IMR-90 (cell line): ENCODE data around the gene RDH13. TPM values are rescaled to one million over a fixed set of nuclear protein-coding genes. Genes with fewer than 3 reads are reported as not detected.

Experiments used
- ATAC-seq: fragments of 200-7000 bp; cut with Tn5 transposase; 2 replicates; pipeline ENCODE4 v1.9.1; 2020; ENCODE audit warnings: low read depth, mild to moderate bottlenecking, moderate library complexity
- BruUV-seq: library from RNA; stranded (reverse); fragments of 400-500 nt; replicated peaks from 2 replicates; lab custom pipeline; 2021; lab: Mats Ljungman, UMichigan
- CTCF ChIA-PET: fragments of 300-600 bp; formaldehyde crosslinking; extraction: SDS; loops from one replicate; lab custom pipeline; 2021; ENCODE audit warnings: antibody characterized with exemption; lab: Yijun Ruan, JAX
- POLR2A ChIA-PET: fragments of 300-600 bp; sonication (Branson Sonifier 250); formaldehyde crosslinking; loops from one replicate; lab custom pipeline; 2022; ENCODE audit warnings: antibody characterized with exemption; ENCODE audit not compliant: unreplicated experiment; lab: Charles Lee
- DNase-seq: peaks from one replicate; pipeline ENCODE4 v3.0.0; 2013
- H2AFZ ChIP-seq: replicated peaks from 2 replicates; pipeline ENCODE3; 2013; ENCODE audit warnings: low read length, mild to moderate bottlenecking; ENCODE audit not compliant: poor library complexity
- H2AK5ac ChIP-seq: 2 replicates; pipeline ENCODE4 v1.6.1; 2013; ENCODE audit warnings: low read depth, low read length, inconsistent platforms
- H2AK9ac ChIP-seq: replicated peaks from 2 replicates; pipeline ENCODE3; 2013; ENCODE audit warnings: mild to moderate bottlenecking, low read depth, low read length, moderate library complexity; ENCODE audit not compliant: poor library complexity
- H2BK120ac ChIP-seq: 2 replicates; pipeline ENCODE4 v1.6.1; 2013; ENCODE audit warnings: low read depth, low read length, inconsistent platforms
- H2BK15ac ChIP-seq: 3 replicates; pipeline ENCODE4 v1.6.1; 2013; ENCODE audit warnings: low read depth, low read length, inconsistent platforms
- H2BK20ac ChIP-seq: 2 replicates; pipeline ENCODE4 v1.6.1; 2013; ENCODE audit warnings: low read depth, mild to moderate bottlenecking, inconsistent platforms, low read length, moderate library complexity
- H2BK5ac ChIP-seq: 2 replicates; pipeline ENCODE4 v1.6.1; 2013; ENCODE audit warnings: mild to moderate bottlenecking, low read depth, low read length, inconsistent platforms; ENCODE audit not compliant: poor library complexity, severe bottlenecking
- H3K14ac ChIP-seq: replicated peaks from 2 replicates; pipeline ENCODE4 v1.6.1; 2013; ENCODE audit warnings: low read depth, low read length, inconsistent platforms
- H3K18ac ChIP-seq: 2 replicates; pipeline ENCODE4 v1.6.1; 2013; ENCODE audit warnings: low read depth, low read length, control low read depth
- H3K23ac ChIP-seq: 2 replicates; pipeline ENCODE4 v1.6.1; 2013; ENCODE audit warnings: low read depth, low read length, inconsistent platforms
- H3K27ac ChIP-seq: 2 replicates; pipeline ENCODE4 v1.5.1; 2013; ENCODE audit warnings: mild to moderate bottlenecking, control low read depth, low read length; ENCODE audit not compliant: insufficient read depth
- H3K27me3 ChIP-seq: 2 replicates; pipeline ENCODE4 v1.6.1; 2013; ENCODE audit warnings: low read length; ENCODE audit not compliant: control insufficient read depth, insufficient read depth
- H3K36me3 ChIP-seq: 2 replicates; pipeline ENCODE4 v1.6.1; 2013; ENCODE audit warnings: low read length, mixed read lengths; ENCODE audit not compliant: control insufficient read depth, insufficient read depth
- H3K4ac ChIP-seq: 2 replicates; pipeline ENCODE4 v1.6.1; 2013; ENCODE audit warnings: low read depth, low read length, inconsistent platforms
- H3K4me1 ChIP-seq: 2 replicates; pipeline ENCODE4 v1.6.1; 2013; ENCODE audit warnings: low read length, mixed read lengths; ENCODE audit not compliant: control insufficient read depth, insufficient read depth
- H3K4me2 ChIP-seq: 2 replicates; pipeline ENCODE4 v1.6.1; 2013; ENCODE audit warnings: low read depth, mild to moderate bottlenecking, control low read depth, low read length, moderate library complexity
- H3K4me3 ChIP-seq: 2 replicates; pipeline ENCODE4 v1.5.1; 2013; ENCODE audit warnings: low read depth, mild to moderate bottlenecking, control low read depth, low read length, moderate library complexity; ENCODE audit not compliant: insufficient read depth
- H3K56ac ChIP-seq: 2 replicates; pipeline ENCODE4 v1.6.1; 2013; ENCODE audit warnings: low read length, inconsistent platforms; ENCODE audit not compliant: insufficient read depth; ENCODE audit errors: extremely low read depth
- H3K79me1 ChIP-seq, 2 experiments: 2 replicates each; pipeline ENCODE4 v1.6.1; 2013; ENCODE audit warnings: low read length in 2 of 2, inconsistent platforms in 1 of 2, low read depth in 1 of 2
- H3K9ac ChIP-seq: 2 replicates; pipeline ENCODE4 v1.6.1; 2013; ENCODE audit warnings: low read depth, low read length, control low read depth
- H3K9me1 ChIP-seq: 2 replicates; pipeline ENCODE4 v1.6.1; 2013; ENCODE audit warnings: low read length, inconsistent platforms; ENCODE audit not compliant: insufficient read depth
- H3K9me3 ChIP-seq: 2 replicates; pipeline ENCODE4 v1.6.1; 2013; ENCODE audit warnings: low read length; ENCODE audit not compliant: control insufficient read depth, insufficient read depth
- H4K20me1 ChIP-seq: 2 replicates; pipeline ENCODE4 v1.6.1; 2013; ENCODE audit warnings: low read length, inconsistent platforms; ENCODE audit not compliant: insufficient read depth
- H4K5ac ChIP-seq: 2 replicates; pipeline ENCODE4 v1.6.1; 2013; ENCODE audit warnings: mild to moderate bottlenecking, low read depth, low read length, control low read depth
- H4K8ac ChIP-seq, 2 experiments: 2 replicates each; pipeline ENCODE4 v1.6.1; 2013; ENCODE audit warnings: low read depth in 2 of 2, low read length in 2 of 2, control low read depth in 1 of 2, inconsistent platforms in 1 of 2
- H4K91ac ChIP-seq: 2 replicates; pipeline ENCODE4 v1.6.1; 2013; ENCODE audit warnings: low read depth, low read length, inconsistent platforms; ENCODE audit not compliant: insufficient read depth
- BHLHE40 ChIP-seq: fragments of 150-350 bp; IDR thresholded peaks from 2 replicates; pipeline ENCODE4 v1.6.1; 2016; ENCODE audit warnings: mild to moderate bottlenecking, low read depth, low read length
- CEBPB ChIP-seq: IDR thresholded peaks from 2 replicates; pipeline ENCODE4 v1.6.1; 2012; ENCODE audit warnings: low read depth, low read length, improper control_type of control experiment
- CHD1 ChIP-seq: IDR thresholded peaks from 2 replicates; pipeline ENCODE4 v1.6.1; 2012; ENCODE audit warnings: low read depth, low read length, improper control_type of control experiment
- FOS ChIP-seq: fragments of 150-350 bp; IDR thresholded peaks from 2 replicates; pipeline ENCODE4 v1.6.1; 2016; ENCODE audit warnings: low read depth, low read length
- MAFK ChIP-seq: IDR thresholded peaks from 2 replicates; pipeline ENCODE4 v1.6.1; 2012; ENCODE audit warnings: low read depth, low read length, improper control_type of control experiment
- MAZ ChIP-seq: IDR thresholded peaks from 2 replicates; pipeline ENCODE4 v1.6.1; 2012; ENCODE audit warnings: low read depth, mild to moderate bottlenecking, low read length, improper control_type of control experiment, moderate library complexity, borderline replicate concordance
- MXI1 ChIP-seq: IDR thresholded peaks from 2 replicates; pipeline ENCODE4 v1.6.1; 2012; ENCODE audit warnings: low read depth, mild to moderate bottlenecking, low read length, moderate library complexity, borderline replicate concordance
- NFE2L2 ChIP-seq: fragments of 150-350 bp; IDR thresholded peaks from 2 replicates; pipeline ENCODE4 v1.6.1; 2016; ENCODE audit warnings: low read depth, mild to moderate bottlenecking, low read length
- POLR2A ChIP-seq: IDR thresholded peaks from 2 replicates; pipeline ENCODE4 v1.6.1; 2012; ENCODE audit warnings: mild to moderate bottlenecking, low read depth, low read length
- RAD21 ChIP-seq: IDR thresholded peaks from 2 replicates; pipeline ENCODE4 v1.6.1; 2012; ENCODE audit warnings: low read length, improper control_type of control experiment
- RCOR1 ChIP-seq: IDR thresholded peaks from 2 replicates; pipeline ENCODE4 v1.6.1; 2012; ENCODE audit warnings: mild to moderate bottlenecking, low read length, improper control_type of control experiment; ENCODE audit not compliant: insufficient replicate concordance
- RFX5 ChIP-seq: IDR thresholded peaks from 2 replicates; pipeline ENCODE4 v1.8.0; 2012; ENCODE audit warnings: low read depth, mild to moderate bottlenecking, low read length, moderate library complexity
- SMC3 ChIP-seq: fragments of 150-350 bp; IDR thresholded peaks from 2 replicates; pipeline ENCODE4 v1.6.1; 2016; ENCODE audit warnings: low read depth, mild to moderate bottlenecking, antibody characterized with exemption, low read length, moderate library complexity
- WGBS, 2 experiments: methylation state at CpG; one replicate each; pipeline versions ENCODE4 v1.1.5 to v1.1.7; 2013; ENCODE audit warnings: missing lambda C conversion rate in 2 of 2; ENCODE audit not compliant: insufficient read length in 1 of 2; ENCODE audit errors: extremely low coverage in 2 of 2; 5-methylcytosine and 5-hydroxymethylcytosine counted together
- dilution Hi-C: fragments of 300-500 bp; cut with HindIII; formaldehyde crosslinking; loops from one replicate; pipeline ENCODE4 v1.14.3; 2018; ENCODE audit warnings: low sequenced_read_pairs; ENCODE audit not compliant: unreplicated experiment
- in situ Hi-C: fragments of 300-500 bp; cut with MboI; formaldehyde crosslinking; loops from 3 replicates; pipeline ENCODE4 v1.14.3; 2019; ENCODE audit warnings: low sequenced_read_pairs, inconsistent platforms, mixed read lengths
- intact Hi-C: fragments of 100-400 bp; cut with micrococcal nuclease; formaldehyde crosslinking; loops from 2 replicates; pipeline ENCODE4 v1.10.0; 2022
- polyA plus RNA-seq, 3 experiments: library from polyadenylated mRNA; depleted of rRNA; stranded (reverse); fragments of >200 nt; gene quantifications; 2 replicates each; pipeline ENCODE4 v1.2.3, GENCODE V29; 2012; ENCODE audit warnings: low replicate concordance in 1 of 3
- total RNA-seq: library from RNA; depleted of rRNA; stranded (reverse); fragments of >200 nt; gene quantifications from 2 replicates; pipeline ENCODE4 v1.2.3, GENCODE V29; 2012
- TF ChIP-seq, protein P1 (sequence below): fragments of 150-350 bp; IDR thresholded peaks from 2 replicates; pipeline ENCODE4 v1.6.1; 2016; ENCODE audit warnings: low read depth, mild to moderate bottlenecking, low read length, moderate library complexity, borderline replicate concordance
- TF ChIP-seq, protein P2 (sequence below): conservative IDR thresholded peaks from 2 replicates; pipeline ENCODE4 v1.5.1; 2012; ENCODE audit warnings: mild to moderate bottlenecking, low read depth, low read length, improper control_type of control experiment
- TF ChIP-seq, protein P3 (sequence below): fragments of 150-350 bp; IDR thresholded peaks from 2 replicates; pipeline ENCODE4 v1.6.1; 2017; ENCODE audit warnings: mild to moderate bottlenecking, antibody characterized with exemption, low read length, low read depth

The RDH13 gene
- total and polyA plus RNA-seq, 2 of the 4 experiments (the other 2 are of a cell fraction) = 7.5 to 7.8 TPM

DNA sequence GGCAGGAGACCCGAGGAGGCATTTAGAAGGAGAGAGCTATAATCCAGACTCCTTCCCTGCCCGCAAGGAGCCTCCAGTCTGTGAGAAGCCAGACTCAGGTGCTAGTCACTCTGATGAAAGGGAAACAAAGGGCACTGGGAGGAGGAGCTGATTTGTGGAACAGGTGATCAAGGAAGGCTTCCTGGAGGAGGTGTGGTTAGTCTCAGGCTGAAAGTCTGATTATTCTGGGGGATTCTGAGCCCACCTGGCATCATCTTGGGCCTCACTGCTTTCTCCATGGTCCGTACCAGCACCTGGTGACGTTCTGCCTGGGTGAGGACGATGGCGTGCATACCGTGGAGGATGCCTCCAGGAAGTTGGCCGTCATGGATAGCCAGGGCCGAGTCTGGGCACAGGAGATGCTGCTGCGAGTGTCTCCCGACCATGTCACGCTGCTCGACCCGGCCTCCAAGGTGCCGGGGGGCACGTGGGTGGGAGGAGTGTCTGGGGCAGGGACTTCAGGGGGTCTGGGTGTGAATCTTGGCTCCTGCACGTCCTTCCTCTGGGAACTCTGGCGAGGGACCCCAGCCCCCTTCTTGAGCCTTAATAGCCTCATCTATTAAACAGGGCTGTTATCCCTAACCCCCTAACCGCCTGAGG lies 16.6 kb upstream of the RDH13 start:
- Histone ChIP-seq H3K14ac (no peak overlapping the region), H3K4me1 (peaks cover 10% of the 10 kb centered on the region; the same call in 1 of the 2 replicates), H2BK15ac (no peak overlapping the region), H3K36me3 (no peaks in the 10 kb centered on the region), H3K23ac (no peak overlapping the region), H4K91ac (no peak overlapping the region), H4K5ac (no peak overlapping the region), H3K79me1 (no peaks in the 10 kb centered on the region), H3K56ac (no peak overlapping the region), H2BK120ac (no peak overlapping the region), H4K20me1 (no peaks in the 10 kb centered on the region), H3K18ac (no peak overlapping the region), H3K4me3 (no peak overlapping the region), H2BK5ac (no peak overlapping the region), H3K27ac (no peak overlapping the region), H2AFZ (peak overlapping the region; percentile 88), H4K8ac (no peak overlapping the region), H3K9me1 (peaks cover 4% of the 10 kb centered on the region; the same call in 1 of the 2 replicates), H2BK20ac (no peak overlapping the region), H3K4ac (no peak overlapping the region), H3K27me3 (peaks cover 63% of the 10 kb centered on the region), H3K9ac (no peak overlapping the region), H2AK5ac (no peak overlapping the region), H2AK9ac (no peak overlapping the region), H3K4me2 (peak overlapping the region; percentile 72), H3K9me3 (peaks cover 7% of the 10 kb centered on the region; the same call in 1 of the 2 replicates)
- dilution Hi-C loops = no loop called here
- intact Hi-C loops = loop anchor here (10.0 kb wide), 1 partner anchor 615 kb away; the partner anchor contains the start of gene LENG9
- CTCF ChIA-PET = no interaction called here
- no peak for DNase-seq
- ATAC-seq = no peak
- in situ Hi-C loops = no loop called here
- 69% methylated on average over 8 of the region's 19 CpGs; no CpG with 5 or more reads in 1 of the 2 experiments for whole genome bisulfite sequencing, 2 experiments
- TF ChIP-seq POLR2A (no peak), BHLHE40 (no peak), RAD21 (no peak), SMC3 (no peak), RCOR1 (no peak), FOS (no peak), NFE2L2 (no peak), MAFK (no peak), MAZ (no peak), MXI1 (no peak), CHD1 (no peak), RFX5 (no peak), CEBPB (no peak)
- TF ChIP-seq, protein P1, sequence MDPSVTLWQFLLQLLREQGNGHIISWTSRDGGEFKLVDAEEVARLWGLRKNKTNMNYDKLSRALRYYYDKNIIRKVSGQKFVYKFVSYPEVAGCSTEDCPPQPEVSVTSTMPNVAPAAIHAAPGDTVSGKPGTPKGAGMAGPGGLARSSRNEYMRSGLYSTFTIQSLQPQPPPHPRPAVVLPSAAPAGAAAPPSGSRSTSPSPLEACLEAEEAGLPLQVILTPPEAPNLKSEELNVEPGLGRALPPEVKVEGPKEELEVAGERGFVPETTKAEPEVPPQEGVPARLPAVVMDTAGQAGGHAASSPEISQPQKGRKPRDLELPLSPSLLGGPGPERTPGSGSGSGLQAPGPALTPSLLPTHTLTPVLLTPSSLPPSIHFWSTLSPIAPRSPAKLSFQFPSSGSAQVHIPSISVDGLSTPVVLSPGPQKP = no peak
- TF ChIP-seq, protein P2, sequence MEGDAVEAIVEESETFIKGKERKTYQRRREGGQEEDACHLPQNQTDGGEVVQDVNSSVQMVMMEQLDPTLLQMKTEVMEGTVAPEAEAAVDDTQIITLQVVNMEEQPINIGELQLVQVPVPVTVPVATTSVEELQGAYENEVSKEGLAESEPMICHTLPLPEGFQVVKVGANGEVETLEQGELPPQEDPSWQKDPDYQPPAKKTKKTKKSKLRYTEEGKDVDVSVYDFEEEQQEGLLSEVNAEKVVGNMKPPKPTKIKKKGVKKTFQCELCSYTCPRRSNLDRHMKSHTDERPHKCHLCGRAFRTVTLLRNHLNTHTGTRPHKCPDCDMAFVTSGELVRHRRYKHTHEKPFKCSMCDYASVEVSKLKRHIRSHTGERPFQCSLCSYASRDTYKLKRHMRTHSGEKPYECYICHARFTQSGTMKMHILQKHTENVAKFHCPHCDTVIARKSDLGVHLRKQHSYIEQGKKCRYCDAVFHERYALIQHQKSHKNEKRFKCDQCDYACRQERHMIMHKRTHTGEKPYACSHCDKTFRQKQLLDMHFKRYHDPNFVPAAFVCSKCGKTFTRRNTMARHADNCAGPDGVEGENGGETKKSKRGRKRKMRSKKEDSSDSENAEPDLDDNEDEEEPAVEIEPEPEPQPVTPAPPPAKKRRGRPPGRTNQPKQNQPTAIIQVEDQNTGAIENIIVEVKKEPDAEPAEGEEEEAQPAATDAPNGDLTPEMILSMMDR = no peak
- TF ChIP-seq, protein P3, sequence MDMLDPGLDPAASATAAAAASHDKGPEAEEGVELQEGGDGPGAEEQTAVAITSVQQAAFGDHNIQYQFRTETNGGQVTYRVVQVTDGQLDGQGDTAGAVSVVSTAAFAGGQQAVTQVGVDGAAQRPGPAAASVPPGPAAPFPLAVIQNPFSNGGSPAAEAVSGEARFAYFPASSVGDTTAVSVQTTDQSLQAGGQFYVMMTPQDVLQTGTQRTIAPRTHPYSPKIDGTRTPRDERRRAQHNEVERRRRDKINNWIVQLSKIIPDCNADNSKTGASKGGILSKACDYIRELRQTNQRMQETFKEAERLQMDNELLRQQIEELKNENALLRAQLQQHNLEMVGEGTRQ = no peak
- no TSS peak for BruUV-seq
- POLR2A ChIA-PET = no interaction called here
